Stimulated activated CD4-positive, alpha-beta T cell treated with anti-CD3 and anti-CD28 coated beads, Interleukin-15, amount 100 ng/mL, for 48 hours (primary cell): ENCODE measurements around the gene ABHD17C.
A peak's percentile ranks its signal among the peaks of the same experiment; 100 is the strongest.

ENCODE experiments used
- DNase-seq, 2 donors: peaks; one replicate each; pipeline ENCODE4 v3.0.0-alpha.2; 2020; ENCODE audit warnings: low read depth in 2 of 2

The ABHD17C gene

GRCh38 chr15:80689716-80690115 is 5.4 kb upstream of the ABHD17C start:
- DNase-seq: no peak

DNA sequence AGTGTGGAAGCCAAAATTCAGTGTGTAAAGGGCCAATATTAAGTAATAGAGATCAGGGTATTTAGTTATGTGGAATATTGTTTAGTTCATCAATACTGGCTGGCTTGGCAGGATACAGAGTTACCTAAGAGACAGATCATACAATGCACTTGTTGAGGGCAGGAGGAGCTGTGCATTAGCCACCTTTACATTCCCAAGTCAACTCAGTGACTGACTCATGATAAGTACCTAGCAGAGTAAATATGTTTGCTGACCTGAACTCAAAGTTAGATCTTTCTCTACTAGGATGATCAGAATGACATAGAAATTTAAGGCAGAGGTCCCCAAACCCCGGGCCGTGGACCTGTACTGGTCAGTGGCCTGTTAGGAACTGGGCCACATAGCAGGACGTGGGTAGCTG is 3.5 kb upstream of the ABHD17C start:
- no peak for DNase-seq

- DNase-seq: no peak
Observed at GRCh38 chr15:80693682-80694610, 1.2 kb upstream of the ABHD17C start.

GRCh38 chr15:80694611-80695098 is 455 bp upstream of the ABHD17C start:
- DNase-seq: no peak

DNA sequence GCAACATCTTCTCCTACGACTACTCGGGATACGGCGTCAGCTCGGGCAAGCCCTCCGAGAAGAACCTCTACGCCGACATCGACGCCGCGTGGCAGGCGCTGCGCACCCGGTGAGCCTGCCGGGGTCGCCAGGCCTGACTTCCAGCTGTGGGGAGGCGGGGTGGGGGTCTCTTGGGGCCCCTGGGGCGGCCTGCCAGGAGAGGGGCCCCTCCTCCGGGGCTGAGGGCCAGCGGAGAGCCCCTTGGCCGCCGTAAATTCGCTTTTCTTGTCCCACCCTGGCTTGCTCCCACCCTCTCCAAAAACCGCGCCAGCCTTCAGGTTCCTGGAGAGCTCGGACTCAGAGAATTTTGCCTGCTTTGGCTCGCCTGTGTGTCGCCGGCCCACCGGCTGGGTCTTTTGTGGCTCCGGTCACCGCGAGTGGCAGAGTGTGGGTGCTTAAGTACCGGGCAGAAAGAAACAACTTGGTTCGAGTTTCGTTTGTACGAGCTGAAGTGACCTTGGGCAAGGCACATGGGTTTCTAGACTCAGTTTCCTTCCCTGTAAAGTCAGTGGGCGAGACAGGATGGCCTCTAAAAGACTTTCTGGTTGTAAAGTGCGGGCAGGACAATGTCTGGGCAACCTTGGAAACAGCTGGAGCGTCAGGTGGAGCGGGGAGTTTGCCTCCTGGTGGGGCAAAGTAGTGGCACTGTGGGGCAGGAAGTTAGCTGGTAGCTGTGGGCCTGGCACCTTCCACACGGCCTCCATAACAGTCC is 976 bp downstream of the ABHD17C start:
- DNase-seq: no peak

- no peak for DNase-seq
Observed at GRCh38 chr15:80697075-80697685, 2.1 kb downstream of the ABHD17C start.

DNA sequence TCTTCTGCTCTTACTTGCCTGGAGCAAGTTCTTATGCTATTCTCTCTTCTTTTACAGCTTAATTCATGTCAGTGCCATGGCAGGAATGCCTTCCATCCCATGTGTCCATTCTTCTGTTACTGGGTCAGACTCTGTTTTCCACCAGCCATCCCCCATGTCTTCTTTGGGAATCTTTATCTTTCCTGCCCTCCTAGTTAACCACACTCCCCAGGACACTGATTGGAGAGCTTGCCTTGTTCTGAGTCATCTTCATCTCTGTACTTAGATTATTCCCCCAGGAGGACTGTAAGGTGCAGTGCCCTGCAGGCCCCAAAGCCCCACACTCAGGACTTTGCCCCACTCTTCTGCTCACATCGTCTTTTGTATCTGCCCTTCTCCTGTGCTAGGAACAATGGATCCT is 3.6 kb downstream of the ABHD17C start:
- DNase-seq: no peak

DNA sequence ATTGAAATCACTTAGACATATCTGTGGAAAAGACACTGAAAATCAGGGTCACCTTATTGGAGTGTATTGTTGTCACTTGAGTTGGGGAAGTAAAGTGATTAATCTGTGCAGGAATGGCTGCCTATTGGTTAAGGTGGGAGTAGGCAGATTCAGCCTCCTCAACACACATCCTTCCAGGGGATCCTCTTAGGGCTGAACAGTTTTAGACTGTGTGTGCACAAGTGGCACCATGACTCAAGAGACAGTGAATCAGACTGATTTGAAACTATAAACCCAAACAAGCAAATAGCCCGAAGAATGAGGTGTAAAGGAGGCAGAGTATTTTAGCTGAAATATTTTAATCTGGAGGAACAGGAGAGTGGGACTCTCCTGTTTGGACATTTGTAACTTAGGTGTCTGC is 4.9 kb downstream of the ABHD17C start:
- no peak for DNase-seq

- no peak for DNase-seq
Observed at GRCh38 chr15:80701676-80702311, 6.7 kb downstream of the ABHD17C start.

DNA sequence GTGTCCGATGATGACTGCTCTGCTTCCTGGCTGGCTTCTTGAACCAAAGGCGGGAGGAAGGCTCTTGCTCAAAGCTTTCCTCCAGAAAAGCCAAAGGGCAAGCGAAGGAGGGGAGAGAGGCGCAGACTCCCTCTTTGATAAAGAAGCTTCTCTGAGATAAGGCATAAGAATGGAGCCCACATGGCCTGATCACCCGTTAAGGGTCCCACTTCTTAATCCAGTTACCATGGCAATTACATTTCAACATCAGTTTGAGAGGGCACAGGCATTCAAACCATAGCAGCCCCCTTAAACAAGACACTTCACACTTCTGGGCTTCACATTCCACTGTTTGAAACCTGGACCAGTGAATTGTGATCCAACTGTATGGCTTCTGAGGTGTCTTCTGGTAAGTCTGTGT is 8.0 kb downstream of the ABHD17C start:
- no peak for DNase-seq

GRCh38 chr15:80703965-80704364 is 8.9 kb downstream of the ABHD17C start:
- no peak for DNase-seq

DNA sequence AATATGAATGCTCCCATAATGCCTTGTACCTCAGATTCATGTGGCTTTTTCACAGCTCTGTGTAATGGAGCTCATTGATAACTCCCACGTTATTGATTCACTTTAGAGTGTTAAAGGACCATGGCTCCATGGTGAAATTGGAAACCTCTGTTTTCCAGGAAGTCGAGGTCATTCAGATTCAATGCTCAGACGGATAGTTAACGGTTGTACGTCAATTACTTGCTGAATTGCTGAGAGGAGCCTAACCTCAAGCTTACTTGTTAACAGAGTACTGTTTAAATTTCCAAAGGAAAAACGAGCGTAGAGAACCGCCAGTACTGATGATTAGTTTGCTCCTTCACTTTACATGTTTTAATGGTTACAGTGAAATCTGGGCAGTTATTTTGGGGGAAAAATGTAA is 11.1 kb downstream of the ABHD17C start:
- no peak for DNase-seq

GRCh38 chr15:80709542-80709941 is 14.4 kb downstream of the ABHD17C start:
- DNase-seq: no peak

DNA sequence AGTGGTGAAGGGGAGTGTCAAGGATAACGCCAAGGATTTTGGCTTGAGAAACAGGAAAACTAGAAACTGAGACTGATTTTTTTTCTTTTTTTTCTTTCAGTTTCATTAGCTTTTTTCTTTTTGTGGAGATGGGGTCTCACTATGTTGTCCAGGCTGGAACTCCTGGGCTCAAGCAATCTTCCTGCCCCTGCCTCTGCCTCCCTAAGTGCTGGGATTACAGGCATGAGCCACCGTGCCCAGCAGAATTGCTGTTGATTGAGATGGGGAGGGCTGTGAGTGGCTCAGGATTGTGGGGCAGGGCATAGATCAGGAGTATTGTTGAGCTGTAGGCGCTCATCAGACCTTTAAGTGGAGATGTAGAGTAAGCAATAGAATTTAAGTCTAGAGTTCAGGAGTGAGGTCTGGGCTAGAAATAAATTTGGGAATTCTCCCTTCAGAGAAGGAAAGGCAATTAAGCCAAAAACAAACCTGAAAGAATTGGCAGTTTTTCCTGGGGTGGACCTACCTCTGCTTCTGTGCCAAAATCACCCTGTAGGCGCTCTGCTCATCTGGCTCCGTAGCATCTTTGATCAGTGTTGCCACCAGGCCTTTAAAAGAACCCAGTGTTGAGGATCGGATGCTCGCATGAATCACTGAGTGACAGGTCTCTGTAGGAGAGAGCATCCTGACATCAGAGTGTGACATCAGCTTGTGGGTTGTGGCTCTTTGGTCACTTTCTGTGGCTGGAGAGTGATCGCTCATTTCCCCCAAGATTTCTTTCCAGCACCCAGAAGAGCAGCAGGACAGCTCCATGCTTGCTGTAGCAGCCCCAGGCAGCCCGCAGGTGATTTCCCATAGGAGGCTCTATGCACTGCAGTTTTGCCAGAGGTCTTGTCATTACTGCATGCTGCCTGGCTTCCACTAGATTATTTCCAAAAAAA is 15.8 kb downstream of the ABHD17C start:
- peak; percentile 35 to 44 for DNase-seq

GRCh38 chr15:80711886-80712285 is 16.8 kb downstream of the ABHD17C start:
- DNase-seq: no peak

DNA sequence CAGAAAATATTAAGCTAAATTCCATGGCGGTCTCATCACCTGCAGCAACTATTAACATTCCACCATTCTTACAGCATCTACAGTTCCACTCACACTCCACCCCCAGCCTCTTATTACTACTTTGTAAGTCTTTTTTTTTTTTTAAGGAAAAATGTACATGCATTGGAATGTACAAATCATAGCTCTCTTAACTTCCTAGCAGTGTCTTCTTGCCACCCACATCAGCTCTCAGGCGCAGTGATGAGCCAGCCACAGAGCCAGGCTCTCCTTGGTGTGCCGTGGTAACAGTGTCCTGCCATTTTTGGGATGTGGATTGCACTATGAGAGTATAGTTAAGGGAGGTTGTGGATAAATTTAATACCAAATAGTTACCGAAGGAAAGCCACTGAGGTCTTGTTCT is 17.8 kb downstream of the ABHD17C start:
- DNase-seq: no peak

GRCh38 chr15:80721476-80721875 is 26.4 kb downstream of the ABHD17C start:
- DNase-seq: no peak

- DNase-seq: no peak
Observed at GRCh38 chr15:80722811-80723210, 27.7 kb downstream of the ABHD17C start.

DNA sequence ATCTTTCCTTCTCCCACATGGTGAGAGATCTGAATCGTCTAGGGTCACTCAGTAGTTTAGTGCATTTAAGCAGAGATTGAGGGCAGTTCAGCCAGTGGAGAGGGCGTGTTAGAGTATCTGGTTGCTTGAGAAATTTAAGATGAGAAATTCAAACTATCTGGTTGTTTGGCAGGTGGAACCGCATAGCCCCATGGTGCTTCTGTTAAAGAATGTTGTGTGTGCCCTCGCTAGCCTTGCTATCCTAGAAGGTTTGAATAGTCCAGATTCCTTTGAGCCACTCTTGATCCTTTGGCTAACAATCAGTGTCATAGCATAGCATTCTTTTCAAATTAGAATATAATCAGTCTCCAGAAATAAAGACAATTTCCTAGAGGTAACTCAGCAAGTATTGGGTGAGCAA is 32.1 kb downstream of the ABHD17C start:
- no peak for DNase-seq

DNA sequence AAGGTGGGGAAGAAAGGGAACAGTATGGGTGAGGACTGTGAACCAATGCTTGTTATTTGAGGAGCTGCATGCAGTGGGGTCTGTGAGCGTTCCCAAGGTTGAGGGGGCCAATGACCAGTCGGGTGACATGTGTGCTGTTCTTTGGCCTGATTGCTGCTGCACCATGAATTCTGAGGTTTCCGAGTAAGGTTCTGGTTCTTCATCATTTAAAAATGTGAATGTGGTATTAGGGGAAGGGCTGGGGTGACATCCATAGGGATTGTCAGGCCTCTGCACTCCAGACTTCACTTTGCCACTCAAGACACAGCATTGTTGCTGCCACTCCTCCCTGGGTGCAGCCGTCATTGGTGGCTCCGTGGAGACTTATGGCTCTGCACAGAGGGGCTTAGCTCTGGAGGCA is 32.5 kb downstream of the ABHD17C start:
- no peak for DNase-seq

GRCh38 chr15:80730387-80730786 is 35.3 kb downstream of the ABHD17C start:
- no peak for DNase-seq
